HepG2 (cell line): ENCODE results near the gene FAM222B. TPM values are rescaled to one million over a fixed set of nuclear protein-coding genes. Genes with fewer than 3 reads are reported as not detected.
A peak's percentile ranks its signal among the peaks of the same experiment; 100 is the strongest.

ENCODE experiments used
- ARID3A ChIP-seq: IDR thresholded peaks from 2 replicates; pipeline ENCODE4 v1.6.1; 2012; ENCODE audit warnings: low read depth, low read length, improper control_type of control experiment
- ARID4A ChIP-seq: sonication (generic); formaldehyde crosslinking; IDR thresholded peaks from 2 replicates; pipeline ENCODE4 v1.5.0; 2020; ENCODE audit warnings: mild to moderate bottlenecking, missing genetic modification reagents, borderline replicate concordance
- DNMT3B ChIP-seq: conservative IDR thresholded peaks from 2 replicates; pipeline ENCODE4 v1.6.1; 2016; ENCODE audit warnings: missing biosample characterization, control low read depth
- FOSL2 ChIP-seq: sonication (generic); formaldehyde crosslinking; IDR thresholded peaks from 2 replicates; pipeline ENCODE4 v1.4.0; 2020; ENCODE audit warnings: missing genetic modification reagents
- KDM3A ChIP-seq: IDR thresholded peaks from 2 replicates; pipeline ENCODE4 v1.6.1; 2018; ENCODE audit warnings: low read depth, missing compliant biosample characterization
- NCOA5 ChIP-seq: sonication (generic); formaldehyde crosslinking; IDR thresholded peaks from 2 replicates; pipeline ENCODE4 v1.4.0; 2020; ENCODE audit warnings: missing genetic modification reagents
- RFXAP ChIP-seq: sonication (generic); formaldehyde crosslinking; IDR thresholded peaks from 2 replicates; pipeline ENCODE4 v1.4.0; 2020; ENCODE audit warnings: missing genetic modification reagents, borderline replicate concordance
- SYNCRIP ChIP-seq: fragments of 200-400 bp; formaldehyde crosslinking; IDR thresholded peaks from 2 replicates; pipeline ENCODE4 v1.6.1; 2018; ENCODE audit warnings: mild to moderate bottlenecking, low read depth, low read length; ENCODE audit not compliant: insufficient read depth
- TIGD3 ChIP-seq: sonication (generic); formaldehyde crosslinking; IDR thresholded peaks from 2 replicates; pipeline ENCODE4 v1.5.1; 2020; ENCODE audit warnings: mild to moderate bottlenecking, missing genetic modification reagents, borderline replicate concordance
- ZMAT3 ChIP-seq: sonication (generic); formaldehyde crosslinking; conservative IDR thresholded peaks from 2 replicates; pipeline ENCODE4 v1.7.0; 2021; ENCODE audit warnings: missing genetic modification reagents
- ZNF569 ChIP-seq: sonication (generic); formaldehyde crosslinking; IDR thresholded peaks from 2 replicates; pipeline ENCODE4 v1.5.0; 2020; ENCODE audit warnings: mild to moderate bottlenecking, missing genetic modification reagents, moderate library complexity, borderline replicate concordance
- ZNF609 ChIP-seq: sonication (generic); formaldehyde crosslinking; IDR thresholded peaks from 2 replicates; pipeline ENCODE4 v1.4.0; 2020; ENCODE audit warnings: mild to moderate bottlenecking, missing genetic modification reagents, borderline replicate concordance
- ZNF768 ChIP-seq: sonication (generic); formaldehyde crosslinking; IDR thresholded peaks from 2 replicates; pipeline ENCODE4 v1.4.0; 2020; ENCODE audit warnings: missing genetic modification reagents
- ZNF776 ChIP-seq: sonication (generic); formaldehyde crosslinking; IDR thresholded peaks from 2 replicates; pipeline ENCODE4 v1.4.0; 2020; ENCODE audit warnings: mild to moderate bottlenecking, missing genetic modification reagents
- ZNF784 ChIP-seq: sonication (generic); formaldehyde crosslinking; IDR thresholded peaks from 2 replicates; pipeline ENCODE4 v1.5.1; 2020; ENCODE audit warnings: missing genetic modification reagents, mild to moderate bottlenecking, borderline replicate concordance
- ZNF792 ChIP-seq: IDR thresholded peaks from 2 replicates; pipeline ENCODE4 v1.6.1; 2016
- polyA plus RNA-seq, 8 experiments: library from polyadenylated mRNA; depleted of rRNA in 3 of 8; stranded (reverse) in 7 of 8; unstranded in 1 of 8; fragments of >200 nt; fragmentation: Illumina TruSeq in 4 of 8; extraction: Trizol in 4 of 8; gene quantifications; 2 replicates each; pipeline versions ENCODE4 v1.2.1 to v1.2.3, GENCODE V29; 2011 to 2016; ENCODE audit warnings: low read depth in 4 of 8, missing spikeins in 1 of 8, mixed read lengths in 1 of 8; ENCODE audit not compliant: insufficient read depth in 1 of 8
- total RNA-seq, 5 experiments: library from RNA; depleted of rRNA; stranded (reverse); fragments of >200 nt; fragmentation: Illumina TruSeq; extraction: Trizol; gene quantifications; 2 replicates each; pipeline ENCODE4 v1.2.3, GENCODE V29; 2016; ENCODE audit warnings: low read depth in 1 of 5

Gene FAM222B
- total and polyA plus RNA-seq, 2 of the 13 experiments (the other 11 are each of a cell fraction or from before 2014, with no cell fraction given): 3.5 to 7.3 TPM

- TF ChIP-seq ARID4A (CRISPR knock-in tag) (peak; percentile 27; the same call in 1 of the 2 replicates), ZMAT3 (CRISPR knock-in tag) (no peak), ZNF609 (no peak), ZNF569 (no peak), TIGD3 (CRISPR knock-in tag) (no peak), KDM3A (CRISPR knock-in tag) (0 out of 2 replicates have a peak, but pooled peaks have one; percentile 26), ZNF784 (CRISPR knock-in tag) (no peak; the same call in 1 of the 2 replicates), ZNF776 (peak; percentile 6; the same call in 1 of the 2 replicates), FOSL2 (peak; percentile 15; the same call in 1 of the 2 replicates), ZNF792 (CRISPR knock-in tag) (no peak; the same call in 1 of the 2 replicates), NCOA5 (peak; percentile 87; the same call in 1 of the 2 replicates), DNMT3B (peak; percentile 51; the same call in 1 of the 2 replicates), ZNF768 (CRISPR knock-in tag) (no peak), ARID3A (no peak), SYNCRIP (no peak), RFXAP (CRISPR knock-in tag) (no peak)
Measured at GRCh38 chr17:28725166-28725659, 117.4 kb downstream of the FAM222B start (continued).
